ENCODE data around the gene PKD1L1. TPM values are rescaled to one million over a fixed set of nuclear protein-coding genes. Genes with fewer than 3 reads are reported as not detected.

PKD1L1 gene
- polyA plus RNA-seq, 1 donor (not counting 4 experiments of a cell fraction or from before 2014, with no cell fraction given), result 0.04 TPM

DNA sequence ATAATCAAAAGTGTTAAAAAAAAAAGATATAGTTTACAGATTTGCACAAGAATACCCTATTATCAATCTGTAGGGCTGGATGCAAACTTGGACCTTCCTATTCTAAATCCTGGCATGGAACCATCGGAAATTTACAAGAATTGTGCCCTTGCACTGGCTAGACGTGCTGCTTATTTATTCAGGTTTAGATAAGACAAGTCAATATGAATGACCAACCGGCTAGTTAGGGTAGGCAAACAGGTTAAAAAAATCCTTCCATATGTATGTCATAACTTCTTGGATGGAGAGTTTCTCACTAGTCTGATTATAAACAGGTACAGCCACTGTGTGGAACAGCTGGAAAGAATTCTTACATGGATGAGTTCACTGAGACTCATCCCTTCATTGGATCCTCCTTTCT lies 41.4 kb downstream of the PKD1L1 start:
- Histone ChIP-seq H3K4me3 (ENCODE audit: control insufficient read depth in 2 of 3, extremely low read depth in 1 of 3, insufficient read depth in 2 of 3, low read depth in 1 of 3, low read length in 3 of 3) (no peak overlapping the region), H3K4me2 (ENCODE audit: control insufficient read depth, extremely low read depth, insufficient read depth, low read depth, low read length) (no peak overlapping the region), H3K36me3 (ENCODE audit: control insufficient read depth in 2 of 2, extremely low read depth in 1 of 2, insufficient read depth in 2 of 2, low read length in 2 of 2) (no peaks in the 10 kb centered on the region), H4K20me1 (ENCODE audit: control insufficient read depth, extremely low read depth, insufficient read depth, low read length) (no peaks in the 10 kb centered on the region), H2AFZ (ENCODE audit: control insufficient read depth, low read length) (no peak overlapping the region), H3K9me3 (ENCODE audit: control insufficient read depth, low read depth, low read length) (no peaks in the 10 kb centered on the region), H3K27me3 (ENCODE audit: control insufficient read depth, extremely low read depth, insufficient read depth, low read length) (no peaks in the 10 kb centered on the region), H3K9me1 (ENCODE audit: control insufficient read depth, extremely low read depth, insufficient read depth, low read length) (no peaks in the 10 kb centered on the region), H3K9ac (ENCODE audit: control insufficient read depth, extremely low read depth, insufficient read depth, low read length) (no peak overlapping the region), H3K79me2 (ENCODE audit: control insufficient read depth, insufficient read depth, low read length) (no peaks in the 10 kb centered on the region), H3K4me1 (ENCODE audit: control insufficient read depth, extremely low read depth, insufficient read depth, low read length) (no peaks in the 10 kb centered on the region), H3K27ac (ENCODE audit: control insufficient read depth, insufficient read depth, low read length) (no peak overlapping the region)
- FAIRE-seq (no peak), DNase-seq (ENCODE audit: low read depth, low spot score) (no peak)
- dilution Hi-C loops (cut with MboI; ENCODE audit: extremely low pct_ligation_motif_present, low sequenced_read_pairs), result no loop called here
- TF ChIP-seq EZH2 (IDR thresholded peaks at IDR 0.05; ENCODE audit: low read length), result no peak
- TF ChIP-seq, protein P1, sequence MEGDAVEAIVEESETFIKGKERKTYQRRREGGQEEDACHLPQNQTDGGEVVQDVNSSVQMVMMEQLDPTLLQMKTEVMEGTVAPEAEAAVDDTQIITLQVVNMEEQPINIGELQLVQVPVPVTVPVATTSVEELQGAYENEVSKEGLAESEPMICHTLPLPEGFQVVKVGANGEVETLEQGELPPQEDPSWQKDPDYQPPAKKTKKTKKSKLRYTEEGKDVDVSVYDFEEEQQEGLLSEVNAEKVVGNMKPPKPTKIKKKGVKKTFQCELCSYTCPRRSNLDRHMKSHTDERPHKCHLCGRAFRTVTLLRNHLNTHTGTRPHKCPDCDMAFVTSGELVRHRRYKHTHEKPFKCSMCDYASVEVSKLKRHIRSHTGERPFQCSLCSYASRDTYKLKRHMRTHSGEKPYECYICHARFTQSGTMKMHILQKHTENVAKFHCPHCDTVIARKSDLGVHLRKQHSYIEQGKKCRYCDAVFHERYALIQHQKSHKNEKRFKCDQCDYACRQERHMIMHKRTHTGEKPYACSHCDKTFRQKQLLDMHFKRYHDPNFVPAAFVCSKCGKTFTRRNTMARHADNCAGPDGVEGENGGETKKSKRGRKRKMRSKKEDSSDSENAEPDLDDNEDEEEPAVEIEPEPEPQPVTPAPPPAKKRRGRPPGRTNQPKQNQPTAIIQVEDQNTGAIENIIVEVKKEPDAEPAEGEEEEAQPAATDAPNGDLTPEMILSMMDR (optimal IDR thresholded peaks at IDR 0.05 in 1 of 3, IDR thresholded peaks at IDR 0.05 in 1 of 3, conservative IDR thresholded peaks at IDR 0.05 in 1 of 3; ENCODE audit: extremely low read depth in 1 of 3, insufficient read depth in 2 of 3, low read length in 3 of 3), result no peak

DNA sequence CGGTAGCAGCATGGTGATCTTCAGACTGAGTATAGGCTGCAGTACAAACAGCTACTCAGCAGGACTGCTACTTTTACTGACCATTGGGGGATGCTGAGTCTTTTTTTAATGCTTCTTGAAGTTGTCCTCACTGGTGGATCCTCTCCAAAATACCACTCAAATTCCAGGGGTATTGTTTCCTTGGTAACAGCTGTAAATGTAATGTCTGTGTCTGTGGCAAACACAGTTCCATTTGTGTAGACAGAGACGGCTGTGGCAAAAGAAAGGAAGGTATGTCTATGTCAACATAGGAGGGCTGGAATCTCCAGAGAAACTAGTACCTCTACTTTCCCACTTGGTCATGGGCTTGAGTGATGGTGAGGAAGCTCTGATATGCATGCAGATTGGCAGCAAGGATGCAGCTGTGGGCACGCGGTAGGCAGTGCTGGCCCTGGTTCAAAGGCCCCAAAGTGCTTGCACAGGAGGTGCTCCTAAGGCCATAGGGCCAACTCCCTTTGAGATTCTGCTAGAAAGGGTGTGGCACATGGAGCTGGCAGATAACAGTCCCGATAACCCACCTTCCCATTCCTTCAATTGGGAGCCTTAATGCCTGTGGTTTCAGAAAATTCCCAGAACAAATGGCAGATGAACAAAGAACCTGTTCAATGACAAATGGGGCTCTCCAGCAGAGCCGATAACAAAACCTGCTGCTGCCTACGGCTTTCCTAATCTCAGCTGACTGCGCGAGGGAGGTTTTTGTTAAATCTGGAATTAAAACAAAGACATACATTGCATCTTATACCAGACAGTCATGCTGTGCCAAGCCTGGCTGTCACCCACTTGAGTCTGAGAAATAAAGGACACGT lies 43.0 kb downstream of the PKD1L1 start:
- FAIRE-seq, result no peak
- H3K27ac ChIP-seq (ENCODE audit: control insufficient read depth, insufficient read depth, low read length), result no peak overlapping the region

More for the DNA sequence above, 43.0 kb downstream of the PKD1L1 start:
- dilution Hi-C loops (cut with MboI; ENCODE audit: extremely low pct_ligation_motif_present, low sequenced_read_pairs), result no loop called here
- Histone ChIP-seq H3K79me2 (ENCODE audit: control insufficient read depth, insufficient read depth, low read length) (no peaks in the 10 kb centered on the region), H2AFZ (ENCODE audit: control insufficient read depth, low read length) (no peak overlapping the region), H3K36me3 (ENCODE audit: control insufficient read depth in 2 of 2, extremely low read depth in 1 of 2, insufficient read depth in 2 of 2, low read length in 2 of 2) (no peaks in the 10 kb centered on the region), H3K4me2 (ENCODE audit: control insufficient read depth, extremely low read depth, insufficient read depth, low read depth, low read length) (no peak overlapping the region), H3K4me1 (ENCODE audit: control insufficient read depth, extremely low read depth, insufficient read depth, low read length) (no peaks in the 10 kb centered on the region), H3K27me3 (ENCODE audit: control insufficient read depth, extremely low read depth, insufficient read depth, low read length) (no peaks in the 10 kb centered on the region), H3K9me1 (ENCODE audit: control insufficient read depth, extremely low read depth, insufficient read depth, low read length) (no peaks in the 10 kb centered on the region), H3K9me3 (ENCODE audit: control insufficient read depth, low read depth, low read length) (no peaks in the 10 kb centered on the region), H3K9ac (ENCODE audit: control insufficient read depth, extremely low read depth, insufficient read depth, low read length) (no peak overlapping the region), H3K4me3 (ENCODE audit: control insufficient read depth in 2 of 3, extremely low read depth in 1 of 3, insufficient read depth in 2 of 3, low read depth in 1 of 3, low read length in 3 of 3) (no peak overlapping the region), H4K20me1 (ENCODE audit: control insufficient read depth, extremely low read depth, insufficient read depth, low read length) (no peaks in the 10 kb centered on the region)
- DNase-seq (ENCODE audit: low read depth, low spot score), result no peak
- TF ChIP-seq, protein P1 (optimal IDR thresholded peaks at IDR 0.05 in 1 of 3, IDR thresholded peaks at IDR 0.05 in 1 of 3, conservative IDR thresholded peaks at IDR 0.05 in 1 of 3; ENCODE audit: extremely low read depth in 1 of 3, insufficient read depth in 2 of 3, low read length in 3 of 3), result no peak
- TF ChIP-seq EZH2 (IDR thresholded peaks at IDR 0.05; ENCODE audit: low read length), result no peak
